H1 (cell line): Measurements from ENCODE around the gene ZNF536.

Source experiments
- CTCF ChIP-seq, 3 experiments: IDR thresholded peaks; 1 replicate in 2 of 3; 2 replicates in 1 of 3; pipeline versions ENCODE4 v1.5.1 to v1.6.1; 2011; ENCODE audit warnings: low read length in 3 of 3, mild to moderate bottlenecking in 3 of 3, inconsistent platforms in 2 of 3, low read depth in 1 of 3, moderate library complexity in 1 of 3; ENCODE audit not compliant: insufficient read depth in 1 of 3; ENCODE audit errors: control extremely low read depth in 1 of 3
- RAD21 ChIP-seq, 2 experiments: IDR thresholded peaks in 1 of 2; conservative IDR thresholded peaks in 1 of 2; 2 replicates each; pipeline ENCODE4 v1.6.1; 2011; ENCODE audit warnings: low read depth in 2 of 2, low read length in 2 of 2, improper control_type of control experiment in 1 of 2, inconsistent platforms in 1 of 2, mild to moderate bottlenecking in 1 of 2, moderate library complexity in 1 of 2

- no peak for TF ChIP-seq RAD21 (IDR thresholded peaks at IDR 0.05 in 1 of 2, conservative IDR thresholded peaks at IDR 0.05 in 1 of 2; ENCODE audit: low read depth in 2 of 2, low read length in 2 of 2)
- no peak for TF ChIP-seq CTCF (IDR thresholded peaks at IDR 0.05; ENCODE audit: control extremely low read depth in 1 of 3, insufficient read depth in 1 of 3, low read depth in 1 of 3, low read length in 3 of 3)
These were observed 54.7 kb downstream of the ZNF536 start for GRCh38 chr19:30426864-30427263.
